Activated naive CD4-positive, alpha-beta T cell treated with anti-CD3 and anti-CD28 coated beads for 36 hours (primary cell): ENCODE measurements around the gene ATXN7L1. TPM values are rescaled to one million over a fixed set of nuclear protein-coding genes. Genes with fewer than 3 reads are reported as not detected.

Experiments used
- CTCF ChIA-PET: fragments of 350-600 bp; sonication (Branson Sonifier 250); formaldehyde crosslinking; loops from one replicate; lab custom pipeline; 2021; ENCODE audit warnings: antibody characterized with exemption; lab: Charles Lee
- DNase-seq: peaks from one replicate; pipeline ENCODE4 v3.0.0-alpha.2; 2020
- H3K27ac Mint-ChIP-seq: one replicate; pipeline ENCODE4 v1.8.0; 2021; ENCODE audit warnings: mild to moderate bottlenecking, mixed read lengths
- H3K27me3 Mint-ChIP-seq: one replicate; pipeline ENCODE4 v1.8.0; 2021; ENCODE audit warnings: low read depth, mixed read lengths
- H3K36me3 Mint-ChIP-seq: one replicate; pipeline ENCODE4 v1.8.0; 2021; ENCODE audit warnings: low read depth, mixed read lengths
- H3K4me1 Mint-ChIP-seq: one replicate; pipeline ENCODE4 v1.8.0; 2021; ENCODE audit warnings: low read depth, mixed read lengths
- H3K4me3 Mint-ChIP-seq: one replicate; pipeline ENCODE4 v1.8.0; 2021; ENCODE audit warnings: mild to moderate bottlenecking, moderate library complexity, mixed read lengths
- H3K9me3 Mint-ChIP-seq: one replicate; pipeline ENCODE4 v1.8.0; 2021; ENCODE audit warnings: mixed read lengths
- intact Hi-C: fragments of 100-400 bp; cut with micrococcal nuclease; formaldehyde crosslinking; loops from one replicate; pipeline ENCODE4 v1.15.1; 2023
- total RNA-seq, 2 experiments: library from RNA; stranded (reverse); gene quantifications; one replicate each; pipeline ENCODE4 v1.2.3, GENCODE V29; 2021

The ATXN7L1 gene
- total RNA-seq, 2 experiments from 2014 or later, result 8.8 to 9.2 TPM

DNA sequence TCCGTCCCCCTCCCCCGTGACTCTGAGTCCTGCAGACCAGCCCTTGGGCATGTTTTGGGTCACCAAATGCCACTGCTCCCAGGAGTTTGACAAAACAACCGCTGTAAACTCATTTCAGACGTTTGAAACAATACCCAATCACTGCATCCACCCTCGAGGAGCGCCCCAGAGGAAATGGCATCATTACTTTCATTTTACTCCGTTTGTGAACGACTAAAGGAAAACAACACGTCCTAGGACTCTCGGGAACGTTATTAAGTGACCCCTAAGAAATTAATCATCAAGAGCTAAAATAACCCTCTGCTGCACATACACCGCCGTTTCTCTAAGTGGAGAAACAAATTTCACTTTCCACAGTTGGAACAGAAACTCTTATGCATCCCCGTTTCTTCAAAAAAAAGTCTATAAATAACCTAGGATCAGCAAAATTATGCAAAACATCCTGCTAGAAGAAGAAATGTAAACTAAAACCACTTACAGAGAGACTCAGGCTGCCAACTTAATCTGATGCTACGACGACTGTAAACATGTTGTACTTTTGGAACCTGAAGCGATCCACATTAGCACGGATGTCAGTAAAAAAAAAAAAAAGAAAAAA is 185.2 kb downstream of the ATXN7L1 start:
- peak overlapping the region; percentile 77 for H3K4me3 Mint-ChIP-seq
- H3K27ac Mint-ChIP-seq, result peak overlapping the region; percentile 79
- no peaks in the 10 kb centered on the region for H3K27me3 Mint-ChIP-seq
- no peaks in the 10 kb centered on the region for H3K36me3 Mint-ChIP-seq
- intact Hi-C loops, result loop anchor here (1.0 to 5.0 kb wide), 11 partner anchors 13 to 749 kb away; partner anchors contain the start of genes ATXN7L1 and KMT2E
- peaks cover under 1% of the 10 kb centered on the region for H3K9me3 Mint-ChIP-seq
- CTCF ChIA-PET, result interaction anchor here (0.6 to 1.1 kb wide), 4 partner anchors 9 to 482 kb away, joined by 3 to 5 read pairs (median 3); no protein-coding TSS in a partner anchor
- peaks cover 36% of the 10 kb centered on the region for H3K4me1 Mint-ChIP-seq
- peak; percentile 77 for DNase-seq

DNA sequence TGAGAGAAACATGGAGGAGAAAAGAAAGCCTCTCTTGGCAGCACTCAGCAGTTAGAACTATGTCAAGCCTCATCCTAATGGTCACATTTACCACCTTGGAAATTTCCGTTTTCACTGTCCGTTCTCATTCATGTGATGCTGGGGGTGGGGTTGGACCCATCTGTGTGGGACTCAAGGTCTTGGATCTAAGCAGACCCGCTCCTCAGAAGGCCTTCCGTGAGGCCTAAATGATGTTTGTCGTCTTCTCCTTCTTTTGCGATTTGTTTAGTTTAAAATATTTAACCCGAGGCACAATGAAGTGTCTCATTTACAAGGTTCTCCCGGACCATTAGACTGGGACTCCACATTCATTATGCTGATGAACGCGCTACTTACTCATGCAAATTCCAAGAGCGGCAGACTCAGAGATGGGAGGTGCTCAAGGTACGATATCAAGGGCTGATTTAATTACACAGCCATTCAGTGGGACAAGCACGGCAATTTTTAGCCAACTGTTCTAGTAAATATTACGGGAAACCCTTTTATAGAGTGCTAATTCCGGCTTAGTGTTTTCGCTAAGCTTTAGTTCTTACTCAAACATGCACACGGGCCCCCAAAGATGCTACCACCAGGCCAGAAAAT is 186.0 kb downstream of the ATXN7L1 start:
- Mint-ChIP-seq H3K27ac (peak overlapping the region; percentile 79), H3K4me1 (peaks cover 36% of the 10 kb centered on the region), H3K9me3 (no peaks in the 10 kb centered on the region), H3K27me3 (no peaks in the 10 kb centered on the region), H3K36me3 (no peaks in the 10 kb centered on the region), H3K4me3 (peak overlapping the region; percentile 77)
- CTCF ChIA-PET, result interaction anchor here (0.6 to 1.9 kb wide), 7 partner anchors 9 to 482 kb away, joined by 3 to 13 read pairs (median 3); no protein-coding TSS in a partner anchor
- intact Hi-C loops, result loop anchor here (5.0 kb wide), 4 partner anchors 157 to 748 kb away; partner anchors contain the start of gene KMT2E
- no peak for DNase-seq

DNA sequence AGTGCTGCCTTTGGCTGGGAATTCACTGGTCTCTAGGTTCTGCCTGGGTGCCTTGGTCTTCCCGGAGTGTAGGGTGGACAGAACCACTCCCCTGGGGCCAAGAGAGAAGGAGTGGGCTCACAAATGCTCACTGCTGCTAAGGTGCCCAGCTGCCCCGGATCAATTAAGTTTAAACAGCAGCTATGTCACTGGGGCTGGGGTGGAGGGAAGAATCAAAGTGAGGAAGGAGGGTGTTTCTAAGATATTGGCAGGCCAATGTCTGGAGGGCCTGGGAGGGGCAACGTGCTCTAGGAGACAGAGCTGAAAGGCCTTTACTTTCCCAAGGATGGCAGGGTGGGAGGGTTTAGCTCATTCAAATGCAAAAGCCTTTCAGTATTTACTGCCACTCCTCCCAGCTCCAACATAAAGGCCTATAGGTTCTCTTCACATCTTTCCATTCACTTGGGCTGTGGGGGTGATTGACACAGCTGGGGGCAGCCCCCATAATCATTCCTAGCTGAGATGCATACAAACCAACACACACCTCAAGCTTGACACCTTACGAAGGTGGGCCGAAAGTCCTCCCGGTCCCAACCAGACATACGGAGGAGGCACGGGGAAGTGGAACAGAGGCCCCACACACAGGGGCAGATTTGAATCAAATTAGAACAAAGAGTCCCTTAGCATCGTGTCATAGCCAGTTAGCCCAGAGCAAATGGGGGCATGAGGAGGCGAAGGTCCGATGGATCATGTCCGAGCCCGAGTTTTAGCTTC is 187.2 kb downstream of the ATXN7L1 start:
- Mint-ChIP-seq H3K9me3 (no peaks in the 10 kb centered on the region), H3K27me3 (no peaks in the 10 kb centered on the region), H3K4me3 (no peak overlapping the region), H3K27ac (no peak overlapping the region), H3K4me1 (peaks cover 36% of the 10 kb centered on the region), H3K36me3 (no peaks in the 10 kb centered on the region)
- intact Hi-C loops, result no loop called here
- CTCF ChIA-PET, result interaction anchor here (0.6 to 1.9 kb wide), 9 partner anchors 9 to 353 kb away, joined by 3 to 13 read pairs (median 3); no protein-coding TSS in a partner anchor
- DNase-seq, result no peak

DNA sequence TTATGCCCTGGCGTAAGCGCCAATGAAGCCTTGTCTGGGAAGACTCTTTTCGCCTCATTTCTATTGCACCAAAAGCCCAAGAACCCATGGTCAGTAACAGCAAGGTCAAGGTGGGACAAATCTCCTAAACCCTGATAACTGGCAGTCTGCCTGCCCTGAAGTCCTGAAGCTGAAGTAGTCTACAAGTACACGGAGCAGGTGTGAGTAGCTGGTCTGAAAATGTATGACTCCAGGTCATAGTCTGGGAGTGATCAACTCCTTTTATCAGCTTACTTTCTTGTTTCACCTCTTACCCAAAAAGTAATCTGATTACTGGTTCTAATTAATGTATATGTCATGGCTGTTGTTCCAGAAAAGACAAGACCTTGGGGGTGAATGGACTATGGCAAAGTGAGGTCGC is 187.8 kb downstream of the ATXN7L1 start:
- no peaks in the 10 kb centered on the region for H3K9me3 Mint-ChIP-seq
- H3K27ac Mint-ChIP-seq, result no peak overlapping the region
- no peaks in the 10 kb centered on the region for H3K36me3 Mint-ChIP-seq
- intact Hi-C loops, result no loop called here
- no peak for DNase-seq
- H3K4me3 Mint-ChIP-seq, result no peak overlapping the region
- CTCF ChIA-PET, result interaction anchor here (0.8 to 1.9 kb wide), 6 partner anchors 10 to 354 kb away, joined by 3 to 13 read pairs (median 4); no protein-coding TSS in a partner anchor
- no peaks in the 10 kb centered on the region for H3K27me3 Mint-ChIP-seq
- peaks cover 36% of the 10 kb centered on the region for H3K4me1 Mint-ChIP-seq

DNA sequence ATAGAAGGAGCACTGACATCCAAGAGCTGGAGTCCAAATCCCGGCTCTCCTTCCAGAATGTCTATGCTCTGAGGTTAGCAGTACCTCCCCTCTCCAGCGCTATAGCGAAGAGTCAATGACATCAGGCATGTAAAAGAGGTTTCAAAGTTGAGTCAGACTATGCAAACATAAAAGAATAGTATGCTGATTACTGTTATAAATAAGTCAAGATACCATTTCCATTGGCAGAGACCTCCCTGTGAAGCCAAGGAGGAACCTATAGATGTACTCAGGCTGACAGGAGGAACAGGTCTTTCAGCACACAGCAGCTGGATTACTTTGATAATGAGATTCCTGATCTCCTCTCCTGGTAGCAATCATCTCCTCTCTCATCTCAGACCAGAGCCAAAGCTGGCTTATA is 191.2 kb downstream of the ATXN7L1 start:
- no peaks in the 10 kb centered on the region for H3K27me3 Mint-ChIP-seq
- H3K27ac Mint-ChIP-seq, result no peak overlapping the region
- intact Hi-C loops, result no loop called here
- H3K4me3 Mint-ChIP-seq, result no peak overlapping the region
- CTCF ChIA-PET, result interaction anchor here (0.7 to 0.8 kb wide), 2 partner anchors 348 to 357 kb away, joined by 3 to 5 read pairs; no protein-coding TSS in a partner anchor
- peaks cover 2% of the 10 kb centered on the region for H3K36me3 Mint-ChIP-seq
- H3K4me1 Mint-ChIP-seq, result peaks cover 14% of the 10 kb centered on the region
- no peak for DNase-seq
- no peaks in the 10 kb centered on the region for H3K9me3 Mint-ChIP-seq

DNA sequence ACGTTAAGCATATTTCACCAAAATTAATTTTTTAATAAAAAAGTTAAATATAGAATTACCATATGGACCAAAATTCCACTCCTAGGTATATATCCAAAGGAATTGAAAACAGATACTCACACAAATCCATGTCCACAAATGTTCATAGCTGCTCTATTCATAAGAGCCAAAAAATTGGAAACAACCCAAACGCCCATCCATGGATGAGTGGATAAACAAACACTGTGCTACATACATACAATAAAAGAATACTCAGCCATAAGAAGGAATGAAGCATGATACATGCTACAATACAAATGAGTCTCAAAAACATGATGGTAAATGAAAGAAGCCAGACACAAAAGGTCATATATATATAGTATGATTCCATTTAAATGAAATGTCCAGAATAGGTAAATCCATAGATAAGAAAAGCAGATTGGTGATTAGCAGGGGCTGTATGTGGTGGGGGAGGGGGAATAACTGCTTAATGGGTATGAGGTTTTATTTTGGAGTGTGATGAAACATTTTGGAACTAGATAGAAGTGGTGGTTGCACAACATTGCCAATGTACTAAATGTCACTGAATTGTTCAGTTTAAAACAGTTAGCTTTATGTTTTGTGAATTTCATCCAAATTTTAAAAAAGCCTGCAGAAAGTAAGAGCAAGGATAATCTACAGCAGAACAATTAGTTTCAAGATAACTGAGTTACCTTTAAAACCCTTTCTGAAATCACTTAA is 193.9 kb downstream of the ATXN7L1 start:
- Mint-ChIP-seq H3K36me3 (peaks cover 8% of the 10 kb centered on the region), H3K4me1 (peaks cover 23% of the 10 kb centered on the region), H3K27me3 (no peaks in the 10 kb centered on the region), H3K4me3 (no peak overlapping the region), H3K9me3 (no peaks in the 10 kb centered on the region), H3K27ac (no peak overlapping the region)
- intact Hi-C loops, result no loop called here
- no peak for DNase-seq
- CTCF ChIA-PET, result interaction anchor here (1.3 to 1.4 kb wide), 2 partner anchors 25 to 151 kb away, joined by 3 read pairs; no protein-coding TSS in a partner anchor

DNA sequence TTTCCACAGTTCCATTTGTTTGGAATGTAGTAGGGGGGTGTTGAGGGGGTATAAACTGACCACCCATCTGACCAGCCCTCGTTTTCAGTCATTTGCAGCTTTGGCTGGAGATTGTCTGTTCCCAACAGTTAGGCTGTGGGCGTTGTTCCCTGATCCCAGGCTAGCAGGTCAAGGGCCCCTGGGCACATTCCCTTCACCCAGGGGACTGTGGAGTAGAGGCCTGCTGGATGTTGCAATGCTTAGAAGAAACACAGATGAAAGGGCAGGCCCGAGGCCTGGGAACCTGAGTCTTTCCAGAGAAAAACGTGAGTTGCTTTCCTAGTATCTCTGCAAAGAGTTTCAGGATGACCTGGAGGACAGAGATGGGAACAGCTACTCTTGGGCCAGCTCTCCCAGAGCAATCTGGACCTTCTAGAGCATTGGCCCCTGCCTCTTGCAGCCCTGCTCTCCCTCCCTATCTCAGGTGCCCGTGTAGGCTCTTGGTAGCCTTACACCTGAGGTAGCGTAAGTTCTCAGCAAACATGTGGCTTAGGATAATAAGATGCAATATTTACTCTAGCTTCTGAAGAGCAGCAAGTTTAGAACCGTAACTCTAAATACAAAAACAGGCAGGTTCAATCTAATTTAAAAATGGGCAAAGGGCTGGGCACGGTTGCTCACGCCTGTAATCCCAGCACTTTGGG is 195.8 kb downstream of the ATXN7L1 start:
- H3K9me3 Mint-ChIP-seq, result no peaks in the 10 kb centered on the region
- H3K36me3 Mint-ChIP-seq, result peaks cover 8% of the 10 kb centered on the region
- DNase-seq, result no peak
- H3K4me3 Mint-ChIP-seq, result no peak overlapping the region
- no peak overlapping the region for H3K27ac Mint-ChIP-seq
- CTCF ChIA-PET, result interaction anchor here (0.6 kb wide), 1 partner anchor 45 kb away, joined by 5 read pairs; no protein-coding TSS in a partner anchor
- H3K27me3 Mint-ChIP-seq, result no peaks in the 10 kb centered on the region
- intact Hi-C loops, result no loop called here
- H3K4me1 Mint-ChIP-seq, result peaks cover 42% of the 10 kb centered on the region

DNA sequence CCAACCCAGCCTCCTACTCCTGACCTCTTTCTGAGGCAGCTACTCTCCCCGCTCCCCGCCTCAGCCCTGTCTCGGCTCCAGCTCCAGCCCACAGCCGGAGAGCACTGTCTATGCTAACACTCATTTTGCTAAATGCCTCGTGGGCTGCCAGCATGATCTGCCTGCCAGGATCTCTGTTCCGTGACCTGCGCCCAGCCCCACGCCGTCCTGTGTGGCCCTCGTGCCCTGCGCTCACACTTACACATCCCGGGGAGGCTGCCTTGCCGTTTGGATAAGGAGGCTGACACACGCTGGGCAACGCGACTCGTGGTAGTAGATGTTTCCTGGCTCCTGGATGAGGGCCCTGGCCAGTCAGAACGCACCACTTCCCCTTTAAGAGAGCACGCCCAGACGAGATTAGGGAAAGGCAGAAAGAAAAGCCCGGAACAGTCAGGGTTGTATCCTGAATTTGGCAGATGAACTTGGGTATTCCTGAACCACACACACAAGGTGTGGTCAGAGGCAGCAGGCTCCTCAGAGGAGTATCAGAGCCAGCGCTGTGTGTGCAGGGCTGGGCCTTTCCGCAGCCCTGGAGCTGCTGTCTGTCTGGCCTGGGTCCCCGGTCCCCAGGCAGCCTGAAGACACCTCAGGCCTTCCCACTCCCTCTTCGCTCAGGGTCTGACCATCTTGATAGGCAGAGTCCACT is 197.4 kb downstream of the ATXN7L1 start:
- peak overlapping the region; percentile 86 for H3K27ac Mint-ChIP-seq
- intact Hi-C loops, result loop anchor here (1.0 to 10.0 kb wide), 8 partner anchors 12 to 737 kb away; partner anchors contain the start of genes KMT2E, NAMPT, RINT1 and SYPL1
- DNase-seq, result peak; percentile 60
- H3K4me1 Mint-ChIP-seq, result peaks cover 59% of the 10 kb centered on the region
- no peaks in the 10 kb centered on the region for H3K9me3 Mint-ChIP-seq
- H3K36me3 Mint-ChIP-seq, result peaks cover 8% of the 10 kb centered on the region
- no peaks in the 10 kb centered on the region for H3K27me3 Mint-ChIP-seq
- CTCF ChIA-PET, result interaction anchor here (2.2 kb wide), 1 partner anchor 22 kb away, joined by 6 read pairs; no protein-coding TSS in a partner anchor
- H3K4me3 Mint-ChIP-seq, result peak overlapping the region; percentile 82

DNA sequence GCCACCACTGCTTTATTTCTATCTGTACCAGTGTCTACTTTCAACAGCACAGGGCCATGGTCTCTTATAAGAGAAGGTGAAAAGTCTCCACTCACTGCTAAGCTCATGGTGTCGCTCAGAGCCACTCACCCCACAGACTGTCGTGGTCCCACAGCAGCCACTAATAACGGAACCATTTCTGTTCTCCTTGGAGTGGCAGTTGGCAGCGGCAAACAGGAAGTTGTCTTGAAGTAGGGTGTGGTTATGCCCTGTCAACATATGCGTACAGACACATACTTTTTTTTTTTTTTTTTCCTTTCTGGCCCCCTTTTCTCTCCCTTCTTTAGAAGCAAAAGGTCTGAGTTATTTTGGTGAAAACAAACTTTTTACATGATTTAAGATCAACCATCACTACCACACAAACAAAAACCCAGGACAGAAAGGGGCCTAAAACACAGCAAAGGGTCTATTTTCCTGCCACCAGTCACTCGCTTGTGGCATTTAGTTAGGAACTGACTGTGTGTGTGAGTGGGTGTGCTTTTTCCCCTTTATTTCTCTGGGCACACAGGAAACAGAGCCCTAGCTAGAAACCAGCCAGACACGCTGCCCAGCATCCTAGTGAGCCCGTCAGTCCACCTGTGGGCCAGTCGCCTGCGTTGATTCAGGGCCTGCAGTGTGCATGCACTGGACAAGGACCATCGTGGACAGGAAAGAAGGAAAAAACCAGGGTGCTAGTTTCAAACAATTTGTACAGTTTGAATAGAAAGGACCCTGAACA is 198.4 kb downstream of the ATXN7L1 start:
- intact Hi-C loops, result loop anchor here (1.0 to 10.0 kb wide), 12 partner anchors 13 to 1491 kb away; partner anchors contain the start of genes ATXN7L1, HBP1, KMT2E and NAMPT
- Mint-ChIP-seq H3K4me3 (peak overlapping the region; percentile 82), H3K36me3 (peaks cover 8% of the 10 kb centered on the region), H3K4me1 (peaks cover 69% of the 10 kb centered on the region), H3K27ac (peak overlapping the region; percentile 86), H3K9me3 (no peaks in the 10 kb centered on the region), H3K27me3 (no peaks in the 10 kb centered on the region)
- CTCF ChIA-PET, result interaction anchor here (0.6 to 2.2 kb wide), 4 partner anchors 11 to 199 kb away, joined by 3 to 6 read pairs (median 4); no protein-coding TSS in a partner anchor
- peak; percentile 83 for DNase-seq

DNA sequence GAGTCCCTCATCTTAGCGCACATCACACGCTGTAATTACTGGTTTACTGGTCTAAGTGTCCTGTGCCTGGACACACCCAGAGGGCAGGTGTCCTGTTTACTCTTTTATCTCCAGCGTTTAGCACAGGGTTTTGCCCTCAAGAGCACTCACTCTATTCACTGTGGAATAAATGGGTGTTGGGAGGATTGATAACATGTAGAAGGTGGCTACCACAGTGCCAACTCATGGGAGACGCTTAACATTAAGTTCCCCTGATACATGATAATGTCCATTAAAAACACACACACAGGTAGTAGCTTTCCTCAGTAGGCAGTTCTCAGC is 199.0 kb downstream of the ATXN7L1 start:
- peak overlapping the region; percentile 82 for H3K4me3 Mint-ChIP-seq
- peaks cover 72% of the 10 kb centered on the region for H3K4me1 Mint-ChIP-seq
- peaks cover 9% of the 10 kb centered on the region for H3K36me3 Mint-ChIP-seq
- no peak for DNase-seq
- H3K27me3 Mint-ChIP-seq, result no peaks in the 10 kb centered on the region
- no peaks in the 10 kb centered on the region for H3K9me3 Mint-ChIP-seq
- H3K27ac Mint-ChIP-seq, result peak overlapping the region; percentile 86
- CTCF ChIA-PET, result interaction anchor here (0.6 to 2.2 kb wide), 5 partner anchors 11 to 200 kb away, joined by 3 to 6 read pairs (median 4); no protein-coding TSS in a partner anchor
- intact Hi-C loops, result loop anchor here (1.0 to 10.0 kb wide), 11 partner anchors 85 to 1491 kb away; partner anchors contain the start of genes ATXN7L1, HBP1, KMT2E and NAMPT
